Loucy (cell line): ENCODE data around the gene ALDH1L2.

Experiments used
- EZH2phosphoT487 ChIP-seq: fragments of 200-600 bp; IDR thresholded peaks from 2 replicates; pipeline ENCODE4 v1.6.1; 2018; ENCODE audit warnings: antibody characterized with exemption, mild to moderate bottlenecking, moderate library complexity, borderline replicate concordance
- TF ChIP-seq, protein P1 (sequence below): fragments of 200-600 bp; sonication (generic); conservative IDR thresholded peaks from 2 replicates; pipeline ENCODE4 v1.5.1; 2014; ENCODE audit warnings: mild to moderate bottlenecking, antibody characterized with exemption, low read length

DNA sequence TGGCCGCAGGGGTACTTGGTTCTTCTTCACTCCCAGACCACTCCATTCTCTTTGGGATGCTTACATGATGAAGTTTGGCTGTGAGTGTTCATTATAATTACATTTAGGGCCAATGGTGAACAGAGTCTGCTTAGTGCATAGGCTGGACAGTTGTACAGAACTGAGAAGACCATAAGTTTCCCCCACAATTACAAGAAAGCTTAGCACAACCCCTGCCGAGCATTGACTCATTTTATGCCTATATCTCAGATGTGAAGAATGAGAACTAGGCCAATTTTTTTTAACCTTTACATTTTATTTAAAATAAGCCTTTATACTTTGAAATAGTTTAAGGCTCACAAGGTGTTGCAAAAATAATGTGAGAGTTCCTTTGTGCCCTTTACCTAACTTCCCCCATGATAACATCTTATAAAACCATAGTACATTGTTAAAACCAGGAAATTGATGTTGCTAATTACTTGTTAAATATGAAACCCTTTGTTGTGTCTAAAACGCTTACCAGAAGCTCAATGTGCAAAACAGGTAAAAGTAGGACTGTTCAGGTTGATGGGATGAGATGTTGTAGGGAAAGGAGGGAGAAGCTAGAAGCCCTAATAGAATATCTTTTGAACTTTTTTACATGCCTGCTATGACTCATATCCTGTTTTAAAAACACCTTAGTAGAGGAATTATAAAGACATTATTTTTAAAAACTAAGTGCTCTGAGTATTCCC is 47.2 kb downstream of the ALDH1L2 start:
- TF ChIP-seq, protein P1, sequence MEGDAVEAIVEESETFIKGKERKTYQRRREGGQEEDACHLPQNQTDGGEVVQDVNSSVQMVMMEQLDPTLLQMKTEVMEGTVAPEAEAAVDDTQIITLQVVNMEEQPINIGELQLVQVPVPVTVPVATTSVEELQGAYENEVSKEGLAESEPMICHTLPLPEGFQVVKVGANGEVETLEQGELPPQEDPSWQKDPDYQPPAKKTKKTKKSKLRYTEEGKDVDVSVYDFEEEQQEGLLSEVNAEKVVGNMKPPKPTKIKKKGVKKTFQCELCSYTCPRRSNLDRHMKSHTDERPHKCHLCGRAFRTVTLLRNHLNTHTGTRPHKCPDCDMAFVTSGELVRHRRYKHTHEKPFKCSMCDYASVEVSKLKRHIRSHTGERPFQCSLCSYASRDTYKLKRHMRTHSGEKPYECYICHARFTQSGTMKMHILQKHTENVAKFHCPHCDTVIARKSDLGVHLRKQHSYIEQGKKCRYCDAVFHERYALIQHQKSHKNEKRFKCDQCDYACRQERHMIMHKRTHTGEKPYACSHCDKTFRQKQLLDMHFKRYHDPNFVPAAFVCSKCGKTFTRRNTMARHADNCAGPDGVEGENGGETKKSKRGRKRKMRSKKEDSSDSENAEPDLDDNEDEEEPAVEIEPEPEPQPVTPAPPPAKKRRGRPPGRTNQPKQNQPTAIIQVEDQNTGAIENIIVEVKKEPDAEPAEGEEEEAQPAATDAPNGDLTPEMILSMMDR, result no peak
- TF ChIP-seq EZH2phosphoT487, result no peak
